OCI-LY7 (cell line): Measurements from ENCODE around the gene AR. TPM values are rescaled to one million over a fixed set of nuclear protein-coding genes. Genes with fewer than 3 reads are reported as not detected.

Experiments
- BruUV-seq: library from RNA; stranded (reverse); fragments of 400-500 nt; replicated peaks from 2 replicates; lab custom pipeline; 2021; lab: Mats Ljungman, UMichigan
- CTCF ChIA-PET: fragments of 300-600 bp; sonication (Branson Sonifier 250); formaldehyde crosslinking; loops from one replicate; lab custom pipeline; 2022; ENCODE audit warnings: antibody characterized with exemption; ENCODE audit not compliant: unreplicated experiment; lab: Charles Lee
- POLR2A ChIA-PET: fragments of 300-600 bp; sonication (Branson Sonifier 250); formaldehyde crosslinking; loops from one replicate; lab custom pipeline; 2022; ENCODE audit warnings: antibody characterized with exemption; lab: Charles Lee
- DNase-seq: peaks from one replicate; pipeline ENCODE4 v3.0.0-alpha.2; 2015; ENCODE audit warnings: low spot score
- H2AFZ ChIP-seq: fragments of 200-600 bp; sonication (generic), shearing (Covaris generic); 2 replicates; pipeline ENCODE4 v1.6.1; 2014; ENCODE audit warnings: mild to moderate bottlenecking, antibody characterized with exemption, low read length, moderate library complexity
- H3K27ac ChIP-seq: fragments of 200-600 bp; sonication (generic); 2 replicates; pipeline ENCODE4 v1.5.1; 2014; ENCODE audit warnings: mixed run types, low read depth, mild to moderate bottlenecking, moderate library complexity, low read length, inconsistent platforms; ENCODE audit not compliant: poor library complexity, severe bottlenecking
- H3K36me3 ChIP-seq: fragments of 200-600 bp; sonication (generic); 2 replicates; pipeline ENCODE4 v1.6.1; 2014; ENCODE audit warnings: mild to moderate bottlenecking, antibody characterized with exemption, low read length, moderate library complexity, mixed read lengths; ENCODE audit not compliant: insufficient read depth
- H3K4me1 ChIP-seq: fragments of 200-600 bp; sonication (generic); 2 replicates; pipeline ENCODE4 v1.5.1; 2014; ENCODE audit warnings: mild to moderate bottlenecking, low read length; ENCODE audit not compliant: insufficient read depth, poor library complexity, severe bottlenecking
- H3K4me2 ChIP-seq: fragments of 200-600 bp; sonication (generic); 2 replicates; pipeline ENCODE4 v1.6.1; 2014; ENCODE audit warnings: mild to moderate bottlenecking, low read length
- H3K4me3 ChIP-seq: fragments of 200-600 bp; sonication (generic); 2 replicates; pipeline ENCODE4 v1.5.1; 2014; ENCODE audit warnings: mild to moderate bottlenecking, low read depth, low read length; ENCODE audit not compliant: poor library complexity, severe bottlenecking
- H3K79me2 ChIP-seq: fragments of 200-600 bp; sonication (generic); 2 replicates; pipeline ENCODE4 v1.6.1; 2016; ENCODE audit warnings: low read depth, mild to moderate bottlenecking, low read length, moderate library complexity, mixed read lengths; ENCODE audit not compliant: insufficient read depth
- H3K9me2 ChIP-seq: fragments of 200-600 bp; sonication (generic); 2 replicates; pipeline ENCODE4 v1.6.1; 2016; ENCODE audit warnings: mild to moderate bottlenecking, low read length, mixed read lengths; ENCODE audit not compliant: insufficient read depth
- H3K9me3 ChIP-seq: fragments of 200-600 bp; sonication (generic); 2 replicates; pipeline ENCODE4 v1.6.1; 2014; ENCODE audit warnings: mild to moderate bottlenecking, mixed run types, low read length, mixed read lengths
- H4K20me1 ChIP-seq: fragments of 200-600 bp; sonication (generic); 2 replicates; pipeline ENCODE4 v1.6.1; 2014; ENCODE audit warnings: mild to moderate bottlenecking, antibody characterized with exemption, low read length, moderate library complexity, mixed read lengths; ENCODE audit not compliant: insufficient read depth
- CTCF ChIP-seq: fragments of 200-600 bp; sonication (generic); conservative IDR thresholded peaks from 2 replicates; pipeline ENCODE4 v1.5.1; 2014; ENCODE audit warnings: mild to moderate bottlenecking, antibody characterized with exemption, low read length, moderate library complexity, mixed read lengths
- EZH2phosphoT487 ChIP-seq: fragments of 200-600 bp; sonication (generic); IDR thresholded peaks from 2 replicates; pipeline ENCODE4 v1.6.1; 2018; ENCODE audit warnings: low read depth, borderline replicate concordance, mild to moderate bottlenecking, mixed run types, antibody characterized with exemption, low read length, moderate library complexity, mixed read lengths
- intact Hi-C: fragments of 100-400 bp; cut with micrococcal nuclease; formaldehyde crosslinking; loops from one replicate; pipeline ENCODE4 v1.10.0; 2022; ENCODE audit not compliant: unreplicated experiment
- total RNA-seq, 2 experiments: library from RNA; depleted of rRNA in 1 of 2; stranded (reverse); fragments of >200 nt in 1 of 2; shearing (Covaris generic) in 1 of 2; gene quantifications; 2 replicates each; pipeline ENCODE4 v1.2.3, GENCODE V29; 2014 to 2022

The AR gene
- total RNA-seq, 2 experiments from 2014 or later: not detected

GRCh38 chrX:67612231-67612630 is 68.4 kb downstream of the AR start:
- no peak overlapping the region for H3K27ac ChIP-seq
- ChIA-PET CTCF (no interaction called here), POLR2A (no interaction called here)
- no peaks in the 10 kb centered on the region for H3K4me1 ChIP-seq
- H2AFZ ChIP-seq: no peak overlapping the region
- no peak overlapping the region for H3K4me3 ChIP-seq
- H3K36me3 ChIP-seq: no peaks in the 10 kb centered on the region
- H3K9me2 ChIP-seq: no peaks in the 10 kb centered on the region
- no peaks in the 10 kb centered on the region for H4K20me1 ChIP-seq
- no peak for DNase-seq
- intact Hi-C loops: no loop called here
- H3K4me2 ChIP-seq: no peak overlapping the region
- no peak for TF ChIP-seq CTCF
- no peak for TF ChIP-seq EZH2phosphoT487
- H3K9me3 ChIP-seq: no peaks in the 10 kb centered on the region
- no peaks in the 10 kb centered on the region for H3K79me2 ChIP-seq
- no TSS peak for BruUV-seq

GRCh38 chrX:67613366-67613765 is 69.5 kb downstream of the AR start:
- ChIA-PET CTCF (no interaction called here), POLR2A (no interaction called here)
- H3K4me1 ChIP-seq: no peaks in the 10 kb centered on the region

GRCh38 chrX:67613996-67614395 is 70.2 kb downstream of the AR start:
- Histone ChIP-seq H3K4me1 (no peaks in the 10 kb centered on the region), H3K4me3 (no peak overlapping the region), H3K79me2 (no peaks in the 10 kb centered on the region), H3K9me3 (no peaks in the 10 kb centered on the region), H3K9me2 (no peaks in the 10 kb centered on the region), H2AFZ (no peak overlapping the region), H3K4me2 (no peak overlapping the region), H3K27ac (no peak overlapping the region), H4K20me1 (no peaks in the 10 kb centered on the region), H3K36me3 (no peaks in the 10 kb centered on the region)
- POLR2A ChIA-PET: no interaction called here
- BruUV-seq: no TSS peak
- CTCF ChIA-PET: no interaction called here
- intact Hi-C loops: no loop called here
- no peak for DNase-seq
- no peak for TF ChIP-seq CTCF
- no peak for TF ChIP-seq EZH2phosphoT487

More at GRCh38 chrX:67613366-67613765, 69.5 kb downstream of the AR start:
- H3K9me2 ChIP-seq: no peaks in the 10 kb centered on the region
- TF ChIP-seq CTCF (no peak), EZH2phosphoT487 (no peak)
- H3K9me3 ChIP-seq: no peaks in the 10 kb centered on the region
- no peaks in the 10 kb centered on the region for H4K20me1 ChIP-seq
- no TSS peak for BruUV-seq
- H3K4me3 ChIP-seq: no peak overlapping the region
- no peak overlapping the region for H3K27ac ChIP-seq
- no peaks in the 10 kb centered on the region for H3K79me2 ChIP-seq
- no peaks in the 10 kb centered on the region for H3K36me3 ChIP-seq
- no peak overlapping the region for H2AFZ ChIP-seq
- DNase-seq: no peak
- no peak overlapping the region for H3K4me2 ChIP-seq
- intact Hi-C loops: no loop called here
